Posterior vena cava (tissue), 2 donors: ENCODE data around the gene RALGPS1. TPM values are rescaled to one million over a fixed set of nuclear protein-coding genes. Genes with fewer than 3 reads are reported as not detected.
A peak's percentile ranks its signal among the peaks of the same experiment; 100 is the strongest.

ENCODE experiments used
- DNase-seq: peaks from one replicate; pipeline ENCODE4 v3.0.0-alpha.2; 2020; ENCODE audit warnings: low spot score
- intact Hi-C, 2 donors: fragments of 100-400 bp; cut with DNase I; formaldehyde crosslinking; loops; one replicate each; pipeline versions ENCODE4 v1.14.1 to v1.14.2; 2022 to 2023
- total RNA-seq, 2 donors: library from RNA; stranded (reverse); fragmentation: NEBNext Ultra II Directional; extraction: Animal tissue kit (Norgen Biotek cat#: 25700); gene quantifications; one replicate each; pipeline ENCODE4 v1.2.1, GENCODE V29; 2021
- donor health status: DM: yes; HTN: yes; CAD: no.
- donor health status: DM: yes; HTN: yes; CAD: no.

Gene RALGPS1
- total RNA-seq, 2 donors from 2014 or later: 6.4 to 7.8 TPM

DNA sequence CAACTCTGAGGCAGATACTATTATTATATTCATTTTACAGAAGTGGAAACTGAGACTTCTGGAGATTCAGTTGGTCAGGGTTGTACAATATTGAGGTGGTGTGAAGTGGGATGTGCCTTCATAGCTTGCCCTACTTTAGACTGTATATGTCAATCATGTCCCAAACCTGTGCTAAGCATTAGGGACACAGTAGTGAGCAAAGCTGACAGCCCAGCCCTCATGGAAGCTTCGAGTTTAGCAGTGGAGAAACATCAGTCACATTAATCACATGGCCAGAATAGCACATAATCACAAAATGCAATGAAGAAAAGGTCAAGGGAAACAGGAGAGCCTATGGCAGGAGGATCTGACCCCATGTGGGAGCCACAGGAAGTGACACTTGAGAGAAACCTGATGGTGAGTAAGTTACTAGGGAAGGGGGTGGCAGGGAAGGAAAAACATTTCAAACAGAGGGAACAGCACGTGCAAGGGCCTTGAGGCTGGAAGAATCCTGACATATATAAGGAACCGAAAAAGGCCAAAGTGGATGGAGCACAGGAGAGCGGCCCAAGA is 20.5 kb upstream of the RALGPS1 start:
- no peak for DNase-seq
- intact Hi-C loops: no loop called here

DNA sequence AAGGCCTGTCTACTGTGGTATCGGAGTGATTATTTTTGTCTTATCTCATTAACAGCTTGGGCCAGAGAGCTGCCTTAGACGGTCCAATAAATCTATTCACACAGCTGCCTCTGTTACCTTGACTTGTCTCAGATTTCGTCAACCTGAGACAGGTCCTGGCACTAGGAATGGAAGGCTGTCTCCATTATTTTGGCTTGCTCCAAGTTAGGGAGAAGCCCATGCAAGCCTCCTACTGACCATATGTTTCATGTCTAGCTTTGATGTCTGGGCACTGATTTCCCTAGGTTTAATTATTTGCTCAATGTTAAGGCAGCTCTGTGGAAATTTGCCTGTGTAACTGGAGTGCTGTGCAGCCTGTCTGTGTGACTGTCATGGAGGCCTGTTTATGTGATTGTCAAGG is 12.4 kb upstream of the RALGPS1 start:
- no peak for DNase-seq
- intact Hi-C loops: no loop called here

DNA sequence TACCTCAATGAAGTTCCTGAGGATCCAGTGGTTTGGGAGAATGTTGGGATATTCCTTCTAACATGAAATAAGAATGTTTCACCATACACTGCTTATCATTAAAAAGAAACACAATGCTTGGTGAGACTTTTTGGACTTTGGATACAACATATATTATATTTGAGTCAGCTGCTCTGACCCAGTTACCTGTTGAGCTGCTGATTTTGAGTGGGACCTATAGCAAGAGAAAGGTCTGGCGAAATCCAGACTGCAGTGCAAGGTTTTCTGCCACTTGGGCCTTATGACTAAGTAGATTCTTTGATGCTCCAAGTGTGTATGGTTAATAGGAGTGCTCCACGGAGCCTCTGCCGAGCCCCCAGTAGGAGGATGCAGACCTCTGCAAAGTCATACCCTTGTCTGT is 10.0 kb upstream of the RALGPS1 start:
- DNase-seq: no peak
- intact Hi-C loops: no loop called here

DNA sequence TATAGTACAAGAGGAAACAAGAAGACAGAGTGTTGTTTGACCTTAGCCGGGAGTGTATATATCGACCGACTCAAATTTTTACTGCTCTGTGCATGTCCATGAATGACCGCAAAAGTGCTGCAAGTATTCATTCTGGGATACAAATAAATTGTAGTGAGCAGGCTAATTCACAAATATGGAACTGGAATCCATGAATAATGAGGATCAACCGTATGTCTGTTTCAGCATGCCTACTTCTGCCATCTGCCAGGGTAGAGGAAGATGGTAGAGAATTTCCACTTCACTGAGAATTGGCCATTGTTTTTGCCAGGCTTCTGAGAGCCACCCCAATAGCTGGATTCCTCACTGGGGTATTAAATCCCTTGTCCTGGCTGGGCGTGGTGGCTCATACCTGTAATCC is 8.5 kb upstream of the RALGPS1 start:
- intact Hi-C loops: no loop called here
- DNase-seq: no peak

DNA sequence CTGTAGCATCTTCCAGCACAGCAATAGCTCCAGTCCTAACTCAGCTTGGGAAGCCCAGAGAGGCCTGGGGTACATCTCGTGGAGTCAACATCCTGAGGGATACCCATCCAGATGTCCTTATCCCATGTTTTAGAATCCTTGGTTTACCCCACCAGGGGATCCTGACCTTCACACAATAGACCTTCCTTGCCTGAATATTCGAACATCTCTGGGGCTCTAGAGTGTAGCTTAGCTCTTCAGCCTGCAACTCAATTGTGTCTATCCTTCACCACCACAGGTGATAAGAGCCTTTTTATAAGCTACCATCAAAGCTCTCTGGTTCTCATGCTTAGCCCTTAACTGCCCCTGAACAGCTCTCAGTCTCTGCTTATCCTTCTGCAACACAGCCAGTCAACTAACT is 7.5 kb upstream of the RALGPS1 start:
- intact Hi-C loops: no loop called here
- no peak for DNase-seq

DNA sequence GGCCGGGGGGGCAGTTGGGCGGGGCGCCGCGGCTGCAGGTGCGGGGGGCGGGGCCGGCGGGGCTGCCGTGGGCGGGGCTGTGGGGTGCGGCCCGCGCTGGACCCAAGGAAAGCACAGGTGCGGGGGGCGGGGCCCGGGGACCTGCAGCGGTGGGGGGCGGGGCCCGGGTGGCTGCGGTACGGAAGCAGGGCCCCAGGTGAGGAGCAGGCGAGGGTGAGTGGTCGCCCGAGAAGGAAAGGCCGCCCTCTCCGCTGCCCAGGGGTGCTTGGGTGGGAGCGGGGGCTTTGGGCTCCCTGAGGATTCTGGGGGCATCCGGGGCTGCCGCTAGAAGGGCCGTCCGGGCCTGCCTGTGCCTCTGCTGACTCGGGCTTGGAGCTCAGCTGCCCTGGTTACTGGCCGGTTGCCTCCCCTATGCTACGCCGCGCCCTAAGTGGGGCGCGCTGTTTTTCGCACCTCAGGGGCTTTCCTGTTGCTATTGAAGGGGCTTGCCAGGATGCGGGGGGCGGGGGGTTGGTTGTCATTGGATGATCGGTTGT is 767 bp downstream of the RALGPS1 start:
- DNase-seq: peak; percentile 82
- intact Hi-C loops: no loop called here

DNA sequence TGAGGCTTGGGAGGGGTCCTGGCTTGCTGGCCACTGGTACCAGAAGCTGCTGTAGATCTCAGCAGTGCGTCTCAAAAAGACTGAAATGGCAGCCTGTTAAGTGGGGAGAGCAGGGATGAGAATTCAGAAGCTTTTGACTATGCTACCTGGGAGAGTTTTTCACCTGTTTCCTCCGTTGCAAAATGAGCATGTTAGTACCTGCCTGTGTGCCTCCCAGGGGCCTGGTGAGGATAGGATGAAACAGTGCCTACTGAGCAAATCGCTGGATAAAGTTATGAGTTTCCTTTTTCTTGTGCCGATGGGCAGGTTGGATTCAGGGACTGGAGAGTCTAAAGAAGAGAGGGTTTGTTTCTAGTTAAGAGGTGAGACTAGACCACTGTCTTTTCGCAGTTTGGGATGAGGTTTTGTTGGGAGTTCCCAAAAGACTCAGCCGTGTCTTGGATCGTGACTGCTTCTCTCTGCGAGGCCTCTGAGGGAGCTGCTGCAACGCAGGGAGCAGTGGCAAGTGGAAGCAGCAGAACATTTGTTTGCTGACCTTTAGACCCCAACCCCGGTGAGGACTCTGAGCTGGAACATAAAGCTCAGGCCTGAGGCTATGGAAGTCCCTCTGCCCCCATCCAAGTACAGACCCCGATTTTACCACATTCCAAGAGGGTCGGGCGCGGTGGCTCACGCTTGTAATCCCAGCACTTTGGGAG is 1.4 kb downstream of the RALGPS1 start:
- DNase-seq: no peak
- intact Hi-C loops: no loop called here

DNA sequence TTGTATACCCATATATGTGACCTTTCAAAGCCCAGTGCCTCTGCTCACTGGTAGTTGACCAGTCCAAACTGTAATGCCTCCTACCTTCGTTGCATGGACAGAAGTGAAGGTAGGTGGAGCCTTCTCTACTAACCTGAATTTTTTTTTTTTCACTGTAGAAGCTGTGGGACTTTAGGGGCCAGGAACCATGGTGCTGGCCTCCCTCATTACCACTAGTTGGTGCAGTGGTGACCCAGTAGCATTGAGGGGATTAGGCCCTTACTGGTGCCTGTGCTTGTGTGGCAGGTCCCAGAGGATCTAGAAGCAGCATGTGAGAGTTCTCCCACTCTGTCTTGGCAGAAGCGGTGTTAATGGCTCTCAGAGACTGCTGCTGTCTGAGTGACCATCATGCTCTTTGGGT is 2.3 kb downstream of the RALGPS1 start:
- DNase-seq: no peak
- intact Hi-C loops: no loop called here

DNA sequence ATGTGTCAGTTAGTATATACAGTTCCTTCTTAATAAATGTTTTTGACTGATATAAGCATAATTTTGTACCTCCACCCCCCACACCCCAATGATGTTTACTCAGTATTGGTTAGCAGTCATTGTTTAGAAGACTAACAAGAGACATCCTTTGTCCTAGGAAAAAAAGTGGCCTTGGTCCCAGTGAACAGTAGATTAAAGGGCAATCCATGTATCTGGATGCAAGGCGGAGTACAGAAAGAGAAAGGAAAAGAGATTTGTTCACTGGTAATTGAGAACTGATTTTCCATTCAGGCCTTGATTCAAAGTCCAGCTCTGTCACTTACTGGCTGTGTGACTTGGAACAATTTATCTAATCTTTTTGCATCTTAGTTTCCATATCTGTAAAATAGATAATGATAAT is 4.6 kb downstream of the RALGPS1 start:
- intact Hi-C loops: no loop called here
- no peak for DNase-seq

DNA sequence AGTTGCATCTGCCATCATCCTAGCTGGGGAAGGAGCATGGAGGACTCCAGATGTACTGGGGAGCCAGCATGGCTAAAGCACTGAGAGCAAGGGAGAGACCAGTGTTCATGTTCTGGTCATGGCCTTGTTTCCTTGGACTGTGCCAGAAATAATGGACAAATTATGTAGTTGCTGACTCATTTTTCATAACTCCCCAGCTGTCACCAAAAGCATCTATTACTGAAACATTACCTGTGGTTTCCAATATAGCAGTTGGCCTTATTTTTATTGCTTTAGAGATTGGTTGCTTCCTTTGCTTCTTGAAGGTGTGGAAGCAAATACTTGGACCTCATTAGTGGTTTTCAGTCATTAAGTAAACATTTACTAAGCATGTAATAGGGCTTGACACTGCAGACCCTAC is 11.3 kb downstream of the RALGPS1 start:
- intact Hi-C loops: no loop called here
- no peak for DNase-seq

DNA sequence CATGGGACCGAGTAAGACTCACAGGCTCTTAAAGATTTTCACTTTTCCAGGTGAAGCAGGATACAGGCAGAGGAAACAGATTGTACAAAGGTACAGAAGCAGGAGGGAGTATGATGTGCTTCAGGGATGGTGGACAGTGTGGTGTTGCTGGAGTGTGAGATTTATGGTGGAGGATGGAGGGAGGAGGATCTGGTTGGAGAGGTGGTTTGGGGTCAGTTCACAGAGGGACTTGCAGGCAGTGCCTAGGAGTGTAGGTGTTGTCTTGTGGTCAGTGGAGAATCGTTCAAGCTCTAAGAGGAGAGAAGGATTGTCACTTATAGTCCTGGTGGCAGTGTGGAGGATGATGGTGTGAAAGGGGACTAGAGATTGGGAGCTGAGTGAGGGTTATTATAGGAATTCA is 11.8 kb downstream of the RALGPS1 start:
- intact Hi-C loops: no loop called here
- DNase-seq: no peak

DNA sequence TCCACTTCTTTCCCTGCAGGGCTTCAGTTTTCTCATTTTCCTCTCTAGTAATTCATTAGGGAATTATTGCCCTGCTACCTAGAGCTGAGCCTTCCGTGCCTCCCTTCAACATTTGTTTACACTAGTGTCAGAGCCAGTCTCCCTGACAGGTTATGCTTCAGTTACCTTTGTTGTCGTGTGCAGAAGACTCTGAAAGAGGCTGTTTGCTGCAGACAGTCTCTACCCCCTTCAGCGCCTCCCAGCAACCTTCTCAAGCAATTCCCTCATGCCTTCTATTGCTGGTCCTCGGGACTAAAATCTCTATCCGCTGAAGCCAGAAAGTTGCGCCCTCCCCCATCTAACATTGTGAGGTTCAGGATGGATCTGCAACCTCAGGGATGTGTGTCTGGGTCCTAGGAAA is 12.8 kb downstream of the RALGPS1 start:
- intact Hi-C loops: no loop called here
- DNase-seq: no peak

DNA sequence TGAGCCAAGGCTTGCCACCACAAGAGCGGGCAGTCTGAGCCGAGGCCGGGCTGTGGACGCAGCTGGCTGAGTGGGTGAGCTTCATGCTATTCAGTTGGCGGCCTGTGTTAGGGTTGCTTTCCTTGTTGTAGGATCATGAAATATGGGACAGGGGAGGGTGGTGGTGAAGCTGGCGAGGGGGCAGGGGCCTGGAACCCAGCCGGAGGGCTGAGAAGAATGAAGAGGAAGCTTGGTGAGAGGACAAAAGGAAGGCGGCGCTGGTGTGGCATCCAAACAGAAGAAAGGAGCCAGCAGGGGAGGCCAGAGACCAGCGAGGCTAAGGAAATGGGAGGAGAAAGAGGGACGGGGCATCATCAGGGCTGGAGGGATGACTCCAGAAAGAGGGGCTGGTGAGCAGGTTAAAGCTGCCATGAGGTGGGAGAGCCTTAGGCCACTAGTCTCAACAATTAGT is 18.3 kb downstream of the RALGPS1 start:
- intact Hi-C loops: loop anchor here in 1 of 2 donors (10.0 kb wide), 1 partner anchor 442 kb away; no protein-coding TSS in a partner anchor
- DNase-seq: no peak

DNA sequence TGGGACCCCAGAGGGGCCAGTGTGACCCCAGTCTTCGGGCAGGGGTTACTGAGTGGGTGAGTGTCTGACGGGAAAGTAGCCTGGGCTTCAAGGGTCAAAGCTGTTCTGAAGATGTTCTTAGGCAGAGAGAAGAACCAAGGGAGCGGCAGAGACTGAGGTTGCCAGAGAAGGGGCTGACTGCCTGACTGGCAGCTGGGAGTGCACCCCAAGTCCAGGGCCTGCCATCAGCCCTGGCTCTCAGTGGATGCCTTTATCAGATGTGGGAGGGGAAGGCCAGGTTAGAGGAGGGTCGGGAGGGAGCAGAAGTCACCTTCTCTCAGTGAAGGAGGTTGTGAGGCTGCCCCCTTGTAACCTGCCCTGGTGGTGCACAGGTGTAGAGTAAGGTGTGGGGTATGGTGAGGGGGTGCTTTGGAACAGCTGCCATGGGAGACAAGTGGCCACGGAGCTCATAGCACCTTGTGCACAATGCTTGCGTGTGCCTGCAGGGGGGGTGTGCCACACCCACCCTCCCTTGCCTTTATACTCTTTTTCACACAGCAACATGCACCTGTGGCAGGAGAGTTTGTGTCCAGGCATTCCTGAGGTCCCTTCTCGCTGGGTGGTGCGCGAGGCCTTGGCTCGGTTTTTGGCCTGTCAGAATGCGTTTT is 18.9 kb downstream of the RALGPS1 start:
- intact Hi-C loops: loop anchor here in 1 of 2 donors (10.0 kb wide), 1 partner anchor 441 kb away; no protein-coding TSS in a partner anchor
- DNase-seq: no peak

DNA sequence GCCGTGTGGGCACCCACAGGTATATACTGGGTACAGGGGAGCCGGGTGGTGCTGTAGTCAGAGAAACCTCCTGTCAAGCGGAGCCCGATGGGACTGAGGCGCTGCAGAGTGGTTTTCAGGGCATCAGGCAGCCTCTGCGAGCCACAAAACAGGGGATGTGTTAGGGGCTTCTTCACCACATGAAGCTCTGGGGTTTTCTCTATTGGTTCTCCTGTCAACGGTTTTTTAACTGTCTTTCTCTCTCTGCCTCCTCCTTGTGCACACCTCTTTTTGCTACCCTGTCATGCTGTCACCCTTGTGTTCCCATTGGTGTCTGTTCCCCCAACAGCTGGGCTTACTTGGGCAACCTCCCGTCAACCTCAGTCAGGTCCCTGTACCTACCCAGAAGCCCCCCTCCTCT is 19.9 kb downstream of the RALGPS1 start:
- no peak for DNase-seq
- intact Hi-C loops: loop anchor here in 1 of 2 donors (10.0 kb wide), 1 partner anchor 440 kb away; no protein-coding TSS in a partner anchor

DNA sequence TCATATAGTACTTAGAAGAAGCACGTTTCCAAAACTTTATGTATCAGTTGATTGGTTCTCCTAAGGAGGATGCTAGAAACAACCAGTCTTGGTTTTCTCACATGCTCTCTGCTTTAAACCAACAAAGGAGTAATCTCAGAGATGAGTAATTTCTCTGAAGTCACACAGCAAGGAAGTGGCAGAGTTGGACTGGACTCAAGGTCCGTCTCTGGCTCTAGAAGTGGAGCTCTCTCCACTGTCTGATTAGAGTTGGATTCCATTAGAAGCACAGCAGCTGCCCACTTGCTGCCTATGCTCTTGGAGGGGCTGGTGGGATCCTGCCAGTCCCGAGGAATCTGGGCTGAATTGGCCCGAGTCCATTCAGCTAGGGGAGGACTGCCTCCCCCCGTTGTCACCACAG is 21.0 kb downstream of the RALGPS1 start:
- intact Hi-C loops: loop anchor here in 1 of 2 donors (10.0 kb wide), 1 partner anchor 439 kb away; no protein-coding TSS in a partner anchor
- no peak for DNase-seq

DNA sequence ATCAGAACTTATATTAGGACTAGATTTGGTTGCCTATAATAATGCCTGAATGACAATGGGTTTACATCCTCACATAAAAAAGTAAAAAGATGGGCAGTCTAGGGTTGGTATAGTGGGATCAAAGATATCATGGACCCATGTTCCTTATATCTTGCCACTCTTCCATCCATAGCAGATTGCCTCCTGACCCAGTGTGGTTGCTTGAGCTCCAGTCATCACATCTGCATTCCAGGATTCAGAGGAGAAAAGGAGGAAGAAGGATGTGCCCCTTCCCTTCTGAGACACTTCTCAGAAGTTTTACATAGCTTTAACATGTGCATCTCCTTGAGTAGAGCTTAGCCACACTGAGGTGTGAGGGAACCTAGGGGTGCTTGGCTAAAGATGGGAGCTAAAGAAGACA is 22.9 kb downstream of the RALGPS1 start:
- DNase-seq: no peak
- intact Hi-C loops: loop anchor here in 1 of 2 donors (10.0 kb wide), 1 partner anchor 437 kb away; no protein-coding TSS in a partner anchor

DNA sequence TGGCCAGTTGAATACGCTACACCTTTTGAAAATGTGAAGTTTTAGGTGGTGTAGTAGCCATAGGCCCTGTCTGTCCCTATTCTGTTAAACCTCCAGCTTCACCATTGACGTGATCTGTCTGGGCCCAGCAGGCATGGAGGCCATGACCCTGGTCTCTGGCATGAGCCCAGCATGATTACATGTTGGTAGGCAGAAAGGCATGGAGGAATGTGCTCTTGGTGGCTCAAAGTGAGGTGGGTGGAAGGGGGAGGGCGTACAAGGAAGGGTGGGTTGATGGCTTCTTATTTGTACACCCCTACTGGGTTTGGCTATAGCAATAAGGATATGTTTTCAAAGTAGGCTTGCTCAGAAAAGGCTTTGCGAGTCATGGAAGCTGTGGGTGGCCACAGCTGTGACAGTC is 23.7 kb downstream of the RALGPS1 start:
- intact Hi-C loops: loop anchor here (2.0 to 10.0 kb wide), 2 partner anchors 260 to 436 kb away; no protein-coding TSS in a partner anchor

DNA sequence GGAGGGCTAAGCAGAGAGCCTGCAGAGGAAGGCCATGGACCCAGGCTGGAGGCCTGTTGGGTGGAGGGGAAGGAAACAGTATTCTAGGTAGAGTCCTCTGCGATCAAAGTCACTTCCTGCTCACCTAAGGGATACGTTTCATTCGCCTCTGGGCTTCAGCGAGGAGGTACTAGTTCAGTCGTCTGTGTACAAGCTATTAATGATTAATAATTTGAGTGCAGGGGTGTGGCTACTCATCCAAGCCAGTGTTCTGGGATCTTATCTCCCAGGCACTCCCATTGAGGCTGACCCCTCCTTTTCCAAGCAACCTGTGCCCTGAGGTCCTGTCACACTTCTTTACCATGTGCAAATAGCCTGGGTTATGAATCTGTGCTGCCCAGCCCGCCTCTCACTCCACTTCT is 25.2 kb downstream of the RALGPS1 start:
- DNase-seq: no peak

More for the DNA sequence above, 23.7 kb downstream of the RALGPS1 start:
- DNase-seq: no peak

DNA sequence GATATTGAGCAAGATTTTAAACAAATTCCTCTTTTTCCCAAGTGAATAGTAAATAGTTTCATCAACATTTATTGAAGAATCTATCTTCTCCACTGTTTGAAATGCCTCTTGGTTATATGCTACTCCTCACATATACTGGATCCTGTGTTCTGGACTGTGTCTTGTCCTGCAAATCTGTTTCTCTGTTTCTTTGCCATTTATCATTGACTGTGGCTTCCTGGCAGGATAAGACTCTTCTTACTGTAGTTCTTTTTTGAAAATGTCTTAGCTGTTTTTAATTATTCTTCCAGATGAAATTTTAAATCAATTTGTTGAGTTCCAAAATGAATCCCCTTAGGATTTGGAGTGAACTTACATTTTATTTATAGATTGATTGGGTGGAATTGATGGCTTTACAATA is 27.8 kb downstream of the RALGPS1 start:
- no peak for DNase-seq
- intact Hi-C loops: no loop called here

More for the DNA sequence above, 25.2 kb downstream of the RALGPS1 start:
- intact Hi-C loops: loop anchor here (2.0 to 10.0 kb wide), 2 partner anchors 259 to 435 kb away; no protein-coding TSS in a partner anchor
